ENCODE data around the gene NAA38.

- TF ChIP-seq EZH2 (IDR thresholded peaks at IDR 0.05; ENCODE audit: insufficient read depth, poor library complexity, severe bottlenecking) (no peak), EZH2phosphoT487 (IDR thresholded peaks at IDR 0.05; ENCODE audit: insufficient read depth, low read depth) (no peak)
Observed at GRCh38 chr17:7842380-7843256, 14.7 kb downstream of the NAA38 start.
